SK-N-SH (cell line): Measurements from ENCODE around the gene IRS4. TPM values are rescaled to one million over a fixed set of nuclear protein-coding genes. Genes with fewer than 3 reads are reported as not detected.

Source experiments
- CTCF ChIA-PET: fragments of 300-600, 350-600 bp; formaldehyde crosslinking; extraction: SDS; loops from one replicate; lab custom pipeline; 2021; lab: Yijun Ruan, JAX
- POLR2A ChIA-PET: fragments of 350-600 bp; sonication (Branson Sonifier 250); formaldehyde crosslinking; extraction: SDS; loops from one replicate; lab custom pipeline; 2020; ENCODE audit warnings: antibody characterized with exemption, inconsistent platforms; lab: Yijun Ruan, JAX
- DNase-seq: peaks from one replicate; pipeline ENCODE4 v3.0.0; 2012
- H2AFZ ChIP-seq: fragments of 200-600 bp; sonication (generic); 2 replicates; pipeline ENCODE4 v1.8.1; 2016; ENCODE audit warnings: antibody characterized with exemption, mild to moderate bottlenecking, low read depth
- H3F3A ChIP-seq: fragments of 200-600 bp; sonication (generic); replicated peaks from 2 replicates; pipeline ENCODE3; 2016; ENCODE audit warnings: antibody characterized with exemption, mild to moderate bottlenecking; ENCODE audit not compliant: insufficient read depth
- H3K27ac ChIP-seq, 2 experiments: fragments of 200-500 bp in 1 of 2; fragments of 200-600 bp in 1 of 2; sonication (Bioruptor generic) in 1 of 2; sonication (generic), shearing (Covaris generic) in 1 of 2; 2 replicates each; pipeline versions ENCODE4 v1.5.1 to v1.6.1; 2014 to 2016; ENCODE audit warnings: low read depth in 2 of 2, inconsistent platforms in 1 of 2, low read length in 1 of 2, mild to moderate bottlenecking in 1 of 2, mixed read lengths in 1 of 2
- H3K27me3 ChIP-seq: fragments of 200-600 bp; sonication (generic), shearing (Covaris generic); 2 replicates; pipeline ENCODE4 v1.6.1; 2016; ENCODE audit warnings: mixed run types; ENCODE audit not compliant: insufficient read depth
- H3K36me3 ChIP-seq, 2 experiments: fragments of 200-500 bp in 1 of 2; fragments of 200-600 bp in 1 of 2; sonication (Bioruptor generic) in 1 of 2; sonication (generic) in 1 of 2; replicated peaks in 1 of 2; 2 replicates each; pipeline versions ENCODE3 to v1.5.1; 2014 to 2016; ENCODE audit warnings: low read length in 1 of 2, mild to moderate bottlenecking in 1 of 2; ENCODE audit not compliant: insufficient read depth in 2 of 2, control insufficient read depth in 1 of 2
- H3K4me1 ChIP-seq, 2 experiments: fragments of 200-500 bp in 1 of 2; fragments of 200-600 bp in 1 of 2; sonication (Bioruptor generic) in 1 of 2; sonication (generic), shearing (Covaris generic) in 1 of 2; 2 replicates each; pipeline versions ENCODE4 v1.5.1 to v1.6.1; 2014 to 2016; ENCODE audit warnings: low read depth in 1 of 2, low read length in 1 of 2, mixed run types in 1 of 2; ENCODE audit not compliant: insufficient read depth in 2 of 2, control insufficient read depth in 1 of 2
- H3K4me2 ChIP-seq: fragments of 200-600 bp; sonication (generic), shearing (Covaris generic); 2 replicates; pipeline ENCODE4 v1.6.1; 2017; ENCODE audit warnings: mixed run types
- H3K4me3 ChIP-seq, 2 experiments: fragments of 200-500 bp in 1 of 2; fragments of 200-600 bp in 1 of 2; sonication (Bioruptor generic) in 1 of 2; sonication (generic), shearing (Covaris generic) in 1 of 2; 2 replicates each; pipeline versions ENCODE4 v1.5.1 to v1.8.1; 2014 to 2016; ENCODE audit warnings: low read depth in 2 of 2, inconsistent platforms in 1 of 2, low read length in 1 of 2, mild to moderate bottlenecking in 1 of 2, mixed read lengths in 1 of 2, moderate library complexity in 1 of 2
- H3K79me2 ChIP-seq: fragments of 200-600 bp; sonication (generic); 2 replicates; pipeline ENCODE4 v1.8.1; 2017; ENCODE audit warnings: mild to moderate bottlenecking; ENCODE audit not compliant: insufficient read depth
- H3K9ac ChIP-seq: fragments of 200-600 bp; sonication (generic); 2 replicates; pipeline ENCODE4 v1.6.1; 2017; ENCODE audit warnings: mixed run types
- H3K9me2 ChIP-seq: fragments of 200-600 bp; sonication (generic); 2 replicates; pipeline ENCODE4 v1.6.1; 2017; ENCODE audit warnings: mixed run types
- H3K9me3 ChIP-seq: fragments of 200-600 bp; sonication (generic); 2 replicates; pipeline ENCODE4 v1.6.1; 2017; ENCODE audit warnings: mixed run types, mild to moderate bottlenecking, moderate library complexity
- H4K20me1 ChIP-seq: fragments of 200-600 bp; sonication (generic); 2 replicates; pipeline ENCODE4 v1.6.1; 2017; ENCODE audit warnings: mild to moderate bottlenecking, mixed run types; ENCODE audit not compliant: insufficient read depth
- FOXJ3 ChIP-seq: sonication (generic); formaldehyde crosslinking; IDR thresholded peaks from 2 replicates; pipeline ENCODE4 v1.5.1; 2020; ENCODE audit warnings: mild to moderate bottlenecking, missing genetic modification reagents
- FOXM1 ChIP-seq: IDR thresholded peaks from 2 replicates; pipeline ENCODE4 v1.4.0; 2012; ENCODE audit warnings: low read depth, mild to moderate bottlenecking
- JUND ChIP-seq: IDR thresholded peaks from 2 replicates; pipeline ENCODE4 v1.4.0; 2012
- MXI1 ChIP-seq: IDR thresholded peaks from 2 replicates; pipeline ENCODE4 v1.6.1; 2012; ENCODE audit warnings: mild to moderate bottlenecking, low read depth, low read length, improper control_type of control experiment
- POLR2AphosphoS5 ChIP-seq: IDR thresholded peaks from 2 replicates; pipeline ENCODE4 v1.6.1; 2012; ENCODE audit warnings: low read depth, low read length
- RAD21 ChIP-seq: IDR thresholded peaks from 2 replicates; pipeline ENCODE4 v1.6.1; 2012; ENCODE audit warnings: mild to moderate bottlenecking, low read length
- RCOR1 ChIP-seq: fragments of 150-350 bp; IDR thresholded peaks from 2 replicates; pipeline ENCODE4 v1.6.1; 2017; ENCODE audit warnings: antibody characterized with exemption, low read length
- RFX5 ChIP-seq: IDR thresholded peaks from 2 replicates; pipeline ENCODE4 v1.6.1; 2012; ENCODE audit warnings: mild to moderate bottlenecking, improper control_type of control experiment, low read length
- RXRA ChIP-seq: IDR thresholded peaks from 2 replicates; pipeline ENCODE4 v1.4.0; 2012; ENCODE audit warnings: low read depth, mild to moderate bottlenecking, borderline replicate concordance
- SMC3 ChIP-seq: IDR thresholded peaks from 2 replicates; pipeline ENCODE4 v1.6.1; 2012; ENCODE audit warnings: low read depth, low read length, improper control_type of control experiment
- TAF1 ChIP-seq: IDR thresholded peaks from 2 replicates; pipeline ENCODE4 v1.6.1; 2012; ENCODE audit warnings: low read depth, mild to moderate bottlenecking, low read length, moderate library complexity, borderline replicate concordance
- WGBS: methylation state at CpG from one replicate; pipeline ENCODE4 v1.1.6; 2017; ENCODE audit warnings: low lambda C conversion rate; 5-methylcytosine and 5-hydroxymethylcytosine counted together
- polyA plus RNA-seq, 3 experiments: library from polyadenylated mRNA; depleted of rRNA; stranded (reverse); fragments of >200 nt; gene quantifications; 2 replicates each; pipeline ENCODE4 v1.2.3, GENCODE V29; 2012
- TF ChIP-seq, protein P1 (sequence below): IDR thresholded peaks from 2 replicates; pipeline ENCODE4; 2012
- TF ChIP-seq, protein P2 (sequence below): fragments of 200-600 bp; sonication (generic); IDR thresholded peaks from 2 replicates; pipeline ENCODE4 v1.6.1; 2017; ENCODE audit warnings: antibody characterized with exemption, mild to moderate bottlenecking, moderate library complexity
- TF ChIP-seq, protein P3 (sequence below): IDR thresholded peaks from 2 replicates; pipeline ENCODE4 v1.6.1; 2012; ENCODE audit warnings: mild to moderate bottlenecking, low read depth, low read length, moderate library complexity
- TF ChIP-seq, protein P4 (sequence below): fragments of 150-350 bp; IDR thresholded peaks from 2 replicates; pipeline ENCODE4 v1.6.1; 2016; ENCODE audit warnings: mild to moderate bottlenecking, low read depth, low read length
- TF ChIP-seq, protein P5 (sequence below): IDR thresholded peaks from 2 replicates; pipeline ENCODE4 v1.4.0; 2012; ENCODE audit warnings: low read depth, borderline replicate concordance
- TF ChIP-seq, protein P6 (sequence below): IDR thresholded peaks from 2 replicates; pipeline ENCODE4 v1.4.0; 2012; ENCODE audit warnings: low read depth

Gene IRS4
- polyA plus RNA-seq, 1 of the 3 experiments (the other 2 are of a cell fraction), result not detected

DNA sequence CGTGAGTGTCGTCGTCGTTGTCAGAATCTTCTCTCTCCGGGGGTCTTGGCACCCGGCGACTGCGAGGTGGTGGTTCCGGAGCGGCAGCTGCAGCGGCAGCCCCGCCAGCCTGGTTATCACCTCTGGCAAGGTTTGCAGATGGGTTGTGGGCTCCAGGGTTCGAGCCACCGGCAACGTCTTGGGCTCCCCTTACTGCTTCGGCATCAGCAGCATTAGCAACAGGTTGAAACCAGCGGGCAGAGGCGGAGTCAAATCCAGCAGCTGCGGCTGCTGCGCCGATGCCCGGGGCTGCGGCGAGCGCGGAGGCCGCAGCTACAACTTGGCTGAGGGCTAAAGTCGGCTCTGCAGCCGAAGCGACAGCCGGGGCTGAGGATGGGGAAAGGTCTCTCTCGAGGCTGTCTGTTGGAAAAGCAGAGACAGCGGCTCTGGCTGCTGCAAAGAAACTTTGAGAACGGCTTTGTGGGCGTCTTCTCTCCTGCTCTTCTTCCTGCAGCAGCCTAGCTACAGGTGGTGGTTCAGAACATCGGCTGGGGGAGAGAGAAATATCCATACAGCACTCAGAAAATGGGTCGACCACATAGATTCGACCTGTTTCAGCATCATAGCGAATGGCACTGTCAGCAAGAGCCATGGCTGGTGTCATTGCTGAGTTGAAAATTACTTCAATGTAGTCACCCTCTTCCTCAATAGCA is 3.6 kb downstream of the IRS4 start:
- CTCF ChIA-PET, result no interaction called here
- no peaks in the 10 kb centered on the region; a peak in 1 of 4 replicates for H3K4me1 ChIP-seq
- no peak overlapping the region for H3K4me2 ChIP-seq

DNA sequence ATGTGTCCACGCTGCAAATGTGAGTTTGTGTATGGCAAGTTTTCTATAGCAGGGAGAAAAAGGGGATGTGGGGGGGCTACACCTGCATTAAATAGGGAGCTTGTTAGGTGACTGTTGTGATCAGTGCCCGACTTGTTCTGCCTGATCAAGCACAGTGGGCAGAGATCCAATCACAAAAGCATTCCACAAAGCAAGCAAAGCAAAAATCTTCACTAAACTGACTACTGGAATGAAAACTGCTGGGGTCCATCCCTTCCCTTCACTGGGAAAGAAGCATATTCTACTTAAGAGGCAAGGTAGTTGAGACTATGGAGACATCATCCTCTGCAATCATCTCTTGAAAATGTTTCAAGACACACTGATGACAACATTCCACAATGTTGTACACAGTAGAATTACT is 5.2 kb downstream of the IRS4 start:
- Histone ChIP-seq H3K9me2 (no peaks in the 10 kb centered on the region), H3K9ac (no peak overlapping the region), H3K9me3 (no peaks in the 10 kb centered on the region), H3K4me2 (no peak overlapping the region), H3K36me3 (no peaks in the 10 kb centered on the region), H2AFZ (no peak overlapping the region), H3K27ac (no peak overlapping the region), H4K20me1 (peaks cover 4% of the 10 kb centered on the region; the same call in 1 of the 2 replicates), H3F3A (no peaks in the 10 kb centered on the region), H3K27me3 (peaks cover 55% of the 10 kb centered on the region), H3K79me2 (no peaks in the 10 kb centered on the region), H3K4me3 (no peak overlapping the region), H3K4me1 (no peaks in the 10 kb centered on the region; a peak in 1 of 4 replicates)
- CTCF ChIA-PET, result no interaction called here
- 0% methylated on average over 2 of the region's 2 CpGs for WGBS
- DNase-seq, result no peak
- POLR2A ChIA-PET, result no interaction called here
- TF ChIP-seq FOXJ3 (CRISPR knock-in tag) (no peak), POLR2AphosphoS5 (no peak), TAF1 (no peak), JUND (no peak), MXI1 (no peak), RAD21 (no peak), RCOR1 (no peak), RXRA (no peak), RFX5 (no peak)
- TF ChIP-seq, protein P1, sequence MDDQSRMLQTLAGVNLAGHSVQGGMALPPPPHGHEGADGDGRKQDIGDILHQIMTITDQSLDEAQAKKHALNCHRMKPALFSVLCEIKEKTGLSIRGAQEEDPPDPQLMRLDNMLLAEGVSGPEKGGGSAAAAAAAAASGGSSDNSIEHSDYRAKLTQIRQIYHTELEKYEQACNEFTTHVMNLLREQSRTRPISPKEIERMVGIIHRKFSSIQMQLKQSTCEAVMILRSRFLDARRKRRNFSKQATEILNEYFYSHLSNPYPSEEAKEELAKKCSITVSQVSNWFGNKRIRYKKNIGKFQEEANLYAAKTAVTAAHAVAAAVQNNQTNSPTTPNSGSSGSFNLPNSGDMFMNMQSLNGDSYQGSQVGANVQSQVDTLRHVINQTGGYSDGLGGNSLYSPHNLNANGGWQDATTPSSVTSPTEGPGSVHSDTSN, result no peak
- TF ChIP-seq, protein P2, sequence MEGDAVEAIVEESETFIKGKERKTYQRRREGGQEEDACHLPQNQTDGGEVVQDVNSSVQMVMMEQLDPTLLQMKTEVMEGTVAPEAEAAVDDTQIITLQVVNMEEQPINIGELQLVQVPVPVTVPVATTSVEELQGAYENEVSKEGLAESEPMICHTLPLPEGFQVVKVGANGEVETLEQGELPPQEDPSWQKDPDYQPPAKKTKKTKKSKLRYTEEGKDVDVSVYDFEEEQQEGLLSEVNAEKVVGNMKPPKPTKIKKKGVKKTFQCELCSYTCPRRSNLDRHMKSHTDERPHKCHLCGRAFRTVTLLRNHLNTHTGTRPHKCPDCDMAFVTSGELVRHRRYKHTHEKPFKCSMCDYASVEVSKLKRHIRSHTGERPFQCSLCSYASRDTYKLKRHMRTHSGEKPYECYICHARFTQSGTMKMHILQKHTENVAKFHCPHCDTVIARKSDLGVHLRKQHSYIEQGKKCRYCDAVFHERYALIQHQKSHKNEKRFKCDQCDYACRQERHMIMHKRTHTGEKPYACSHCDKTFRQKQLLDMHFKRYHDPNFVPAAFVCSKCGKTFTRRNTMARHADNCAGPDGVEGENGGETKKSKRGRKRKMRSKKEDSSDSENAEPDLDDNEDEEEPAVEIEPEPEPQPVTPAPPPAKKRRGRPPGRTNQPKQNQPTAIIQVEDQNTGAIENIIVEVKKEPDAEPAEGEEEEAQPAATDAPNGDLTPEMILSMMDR, result no peak
- TF ChIP-seq, protein P3, sequence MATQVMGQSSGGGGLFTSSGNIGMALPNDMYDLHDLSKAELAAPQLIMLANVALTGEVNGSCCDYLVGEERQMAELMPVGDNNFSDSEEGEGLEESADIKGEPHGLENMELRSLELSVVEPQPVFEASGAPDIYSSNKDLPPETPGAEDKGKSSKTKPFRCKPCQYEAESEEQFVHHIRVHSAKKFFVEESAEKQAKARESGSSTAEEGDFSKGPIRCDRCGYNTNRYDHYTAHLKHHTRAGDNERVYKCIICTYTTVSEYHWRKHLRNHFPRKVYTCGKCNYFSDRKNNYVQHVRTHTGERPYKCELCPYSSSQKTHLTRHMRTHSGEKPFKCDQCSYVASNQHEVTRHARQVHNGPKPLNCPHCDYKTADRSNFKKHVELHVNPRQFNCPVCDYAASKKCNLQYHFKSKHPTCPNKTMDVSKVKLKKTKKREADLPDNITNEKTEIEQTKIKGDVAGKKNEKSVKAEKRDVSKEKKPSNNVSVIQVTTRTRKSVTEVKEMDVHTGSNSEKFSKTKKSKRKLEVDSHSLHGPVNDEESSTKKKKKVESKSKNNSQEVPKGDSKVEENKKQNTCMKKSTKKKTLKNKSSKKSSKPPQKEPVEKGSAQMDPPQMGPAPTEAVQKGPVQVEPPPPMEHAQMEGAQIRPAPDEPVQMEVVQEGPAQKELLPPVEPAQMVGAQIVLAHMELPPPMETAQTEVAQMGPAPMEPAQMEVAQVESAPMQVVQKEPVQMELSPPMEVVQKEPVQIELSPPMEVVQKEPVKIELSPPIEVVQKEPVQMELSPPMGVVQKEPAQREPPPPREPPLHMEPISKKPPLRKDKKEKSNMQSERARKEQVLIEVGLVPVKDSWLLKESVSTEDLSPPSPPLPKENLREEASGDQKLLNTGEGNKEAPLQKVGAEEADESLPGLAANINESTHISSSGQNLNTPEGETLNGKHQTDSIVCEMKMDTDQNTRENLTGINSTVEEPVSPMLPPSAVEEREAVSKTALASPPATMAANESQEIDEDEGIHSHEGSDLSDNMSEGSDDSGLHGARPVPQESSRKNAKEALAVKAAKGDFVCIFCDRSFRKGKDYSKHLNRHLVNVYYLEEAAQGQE, result no peak
- TF ChIP-seq, protein P4, sequence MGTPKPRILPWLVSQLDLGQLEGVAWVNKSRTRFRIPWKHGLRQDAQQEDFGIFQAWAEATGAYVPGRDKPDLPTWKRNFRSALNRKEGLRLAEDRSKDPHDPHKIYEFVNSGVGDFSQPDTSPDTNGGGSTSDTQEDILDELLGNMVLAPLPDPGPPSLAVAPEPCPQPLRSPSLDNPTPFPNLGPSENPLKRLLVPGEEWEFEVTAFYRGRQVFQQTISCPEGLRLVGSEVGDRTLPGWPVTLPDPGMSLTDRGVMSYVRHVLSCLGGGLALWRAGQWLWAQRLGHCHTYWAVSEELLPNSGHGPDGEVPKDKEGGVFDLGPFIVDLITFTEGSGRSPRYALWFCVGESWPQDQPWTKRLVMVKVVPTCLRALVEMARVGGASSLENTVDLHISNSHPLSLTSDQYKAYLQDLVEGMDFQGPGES, result no peak
- TF ChIP-seq, protein P5, sequence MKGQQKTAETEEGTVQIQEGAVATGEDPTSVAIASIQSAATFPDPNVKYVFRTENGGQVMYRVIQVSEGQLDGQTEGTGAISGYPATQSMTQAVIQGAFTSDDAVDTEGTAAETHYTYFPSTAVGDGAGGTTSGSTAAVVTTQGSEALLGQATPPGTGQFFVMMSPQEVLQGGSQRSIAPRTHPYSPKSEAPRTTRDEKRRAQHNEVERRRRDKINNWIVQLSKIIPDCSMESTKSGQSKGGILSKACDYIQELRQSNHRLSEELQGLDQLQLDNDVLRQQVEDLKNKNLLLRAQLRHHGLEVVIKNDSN, result no peak
- TF ChIP-seq, protein P6, sequence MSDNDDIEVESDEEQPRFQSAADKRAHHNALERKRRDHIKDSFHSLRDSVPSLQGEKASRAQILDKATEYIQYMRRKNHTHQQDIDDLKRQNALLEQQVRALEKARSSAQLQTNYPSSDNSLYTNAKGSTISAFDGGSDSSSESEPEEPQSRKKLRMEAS, result no peak

More for the DNA sequence above, 3.6 kb downstream of the IRS4 start:
- Histone ChIP-seq H3F3A (no peaks in the 10 kb centered on the region), H3K27me3 (peaks cover 63% of the 10 kb centered on the region), H3K4me3 (no peak overlapping the region), H3K36me3 (no peaks in the 10 kb centered on the region), H2AFZ (no peak overlapping the region), H4K20me1 (peaks cover 4% of the 10 kb centered on the region; the same call in 1 of the 2 replicates), H3K27ac (no peak overlapping the region), H3K9ac (no peak overlapping the region), H3K9me3 (no peaks in the 10 kb centered on the region), H3K9me2 (no peaks in the 10 kb centered on the region), H3K79me2 (no peaks in the 10 kb centered on the region)
- POLR2A ChIA-PET, result no interaction called here
- no peak for TF ChIP-seq SMC3
- no peak for TF ChIP-seq FOXM1
- no peak for TF ChIP-seq RFX5
- TF ChIP-seq, protein P5, result no peak
- peak; percentile 19 for DNase-seq
- 3% methylated on average over 10 of the region's 39 CpGs for WGBS
